Hepatocyte (in vitro differentiated cells): Measurements from ENCODE around the gene DIP2C. TPM values are rescaled to one million over a fixed set of nuclear protein-coding genes. Genes with fewer than 3 reads are reported as not detected.

Source experiments
- DNase-seq: peaks from one replicate; pipeline ENCODE4 v3.0.0-alpha.2; 2016; ENCODE audit warnings: low spot score
- H2AFZ ChIP-seq: fragments of 200-600 bp; sonication (generic); 2 replicates; pipeline ENCODE4 v1.6.0; 2016; ENCODE audit warnings: antibody characterized with exemption, mild to moderate bottlenecking
- H3K27ac ChIP-seq: fragments of 200-600 bp; sonication (generic); 2 replicates; pipeline ENCODE4 v1.5.1; 2016; ENCODE audit warnings: mild to moderate bottlenecking
- H3K27me3 ChIP-seq: fragments of 200-600 bp; sonication (generic); 2 replicates; pipeline ENCODE4 v1.6.1; 2016
- H3K36me3 ChIP-seq: fragments of 200-600 bp; sonication (generic); replicated peaks from 2 replicates; pipeline ENCODE4 v1.5.1; 2016; ENCODE audit warnings: low read depth; ENCODE audit not compliant: insufficient read depth
- H3K4me1 ChIP-seq: fragments of 200-600 bp; sonication (generic); 2 replicates; pipeline ENCODE4 v1.5.1; 2016; ENCODE audit warnings: mild to moderate bottlenecking, moderate library complexity; ENCODE audit not compliant: insufficient read depth
- H3K4me2 ChIP-seq: fragments of 200-600 bp; sonication (generic); 2 replicates; pipeline ENCODE4 v1.6.0; 2016
- H3K4me3 ChIP-seq: fragments of 200-600 bp; sonication (generic); 2 replicates; pipeline ENCODE4 v1.5.1; 2016; ENCODE audit warnings: mild to moderate bottlenecking
- H3K79me2 ChIP-seq: fragments of 200-600 bp; sonication (generic); 2 replicates; pipeline ENCODE4 v1.6.0; 2017; ENCODE audit warnings: mild to moderate bottlenecking
- H3K9me2 ChIP-seq: fragments of 200-600 bp; sonication (generic); replicated peaks from 2 replicates; pipeline ENCODE4 v1.6.0; 2017; ENCODE audit warnings: mild to moderate bottlenecking; ENCODE audit not compliant: insufficient read depth
- H3K9me3 ChIP-seq: fragments of 200-600 bp; sonication (generic); 2 replicates; pipeline ENCODE4 v1.5.1; 2016; ENCODE audit warnings: low read depth, mild to moderate bottlenecking
- H4K20me1 ChIP-seq: fragments of 200-600 bp; sonication (generic); 2 replicates; pipeline ENCODE4 v1.6.0; 2016; ENCODE audit warnings: mild to moderate bottlenecking; ENCODE audit not compliant: insufficient read depth, poor library complexity, severe bottlenecking
- EZH2 ChIP-seq: fragments of 200-600 bp; sonication (generic); IDR thresholded peaks from 2 replicates; pipeline ENCODE4 v1.6.1; 2016; ENCODE audit warnings: antibody characterized with exemption, mild to moderate bottlenecking, borderline replicate concordance
- EZH2phosphoT487 ChIP-seq: fragments of 200-600 bp; sonication (generic); IDR thresholded peaks from one replicate; pipeline ENCODE4 v1.6.1; 2018; ENCODE audit warnings: antibody characterized with exemption, mild to moderate bottlenecking, low read depth, moderate library complexity; ENCODE audit not compliant: unreplicated experiment, severe bottlenecking
- whole genome bisulfite sequencing: methylation state at CpG from one replicate; pipeline ENCODE4 v1.1.6; 2016; ENCODE audit warnings: low lambda C conversion rate; ENCODE audit errors: missing lambda C conversion rate; 5-methylcytosine and 5-hydroxymethylcytosine counted together
- polyA plus RNA-seq: library from polyadenylated mRNA; unstranded; fragments of >200 nt; fragmentation: Nextera tagmentation; extraction: Ambion mirVana; gene quantifications from 2 replicates; pipeline ENCODE4 v1.2.1, GENCODE V29; 2016
- total RNA-seq: library from RNA; depleted of rRNA; stranded (reverse); fragments of >200 nt; gene quantifications from 2 replicates; pipeline ENCODE4 v1.2.3, GENCODE V29; 2014
- TF ChIP-seq, protein P1 (sequence below): fragments of 200-600 bp; sonication (generic); IDR thresholded peaks from 2 replicates; pipeline ENCODE4 v1.5.1; 2016; ENCODE audit warnings: antibody characterized with exemption, mild to moderate bottlenecking; ENCODE audit not compliant: poor library complexity

The DIP2C gene
- total and polyA plus RNA-seq, 2 experiments from 2014 or later: 11.1 to 12.8 TPM

GRCh38 chr10:278707-279106, 410.8 kb downstream of the DIP2C start:
- TF ChIP-seq, protein P1, sequence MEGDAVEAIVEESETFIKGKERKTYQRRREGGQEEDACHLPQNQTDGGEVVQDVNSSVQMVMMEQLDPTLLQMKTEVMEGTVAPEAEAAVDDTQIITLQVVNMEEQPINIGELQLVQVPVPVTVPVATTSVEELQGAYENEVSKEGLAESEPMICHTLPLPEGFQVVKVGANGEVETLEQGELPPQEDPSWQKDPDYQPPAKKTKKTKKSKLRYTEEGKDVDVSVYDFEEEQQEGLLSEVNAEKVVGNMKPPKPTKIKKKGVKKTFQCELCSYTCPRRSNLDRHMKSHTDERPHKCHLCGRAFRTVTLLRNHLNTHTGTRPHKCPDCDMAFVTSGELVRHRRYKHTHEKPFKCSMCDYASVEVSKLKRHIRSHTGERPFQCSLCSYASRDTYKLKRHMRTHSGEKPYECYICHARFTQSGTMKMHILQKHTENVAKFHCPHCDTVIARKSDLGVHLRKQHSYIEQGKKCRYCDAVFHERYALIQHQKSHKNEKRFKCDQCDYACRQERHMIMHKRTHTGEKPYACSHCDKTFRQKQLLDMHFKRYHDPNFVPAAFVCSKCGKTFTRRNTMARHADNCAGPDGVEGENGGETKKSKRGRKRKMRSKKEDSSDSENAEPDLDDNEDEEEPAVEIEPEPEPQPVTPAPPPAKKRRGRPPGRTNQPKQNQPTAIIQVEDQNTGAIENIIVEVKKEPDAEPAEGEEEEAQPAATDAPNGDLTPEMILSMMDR: no peak
- TF ChIP-seq EZH2phosphoT487: no peak
- TF ChIP-seq EZH2: no peak
- no peak overlapping the region for H2AFZ ChIP-seq
- H3K9me3 ChIP-seq: no peaks in the 10 kb centered on the region
- no peak overlapping the region for H3K27ac ChIP-seq
- no peak overlapping the region for H3K4me2 ChIP-seq
- 91% methylated on average over 5 of the region's 5 CpGs for WGBS
- H3K36me3 ChIP-seq: no peaks in the 10 kb centered on the region
- no peaks in the 10 kb centered on the region for H4K20me1 ChIP-seq
- H3K4me3 ChIP-seq: no peak overlapping the region
- no peak for DNase-seq
- no peaks in the 10 kb centered on the region for H3K79me2 ChIP-seq
- no peaks in the 10 kb centered on the region for H3K27me3 ChIP-seq
- H3K9me2 ChIP-seq: no peaks in the 10 kb centered on the region
- H3K4me1 ChIP-seq: no peaks in the 10 kb centered on the region

DNA sequence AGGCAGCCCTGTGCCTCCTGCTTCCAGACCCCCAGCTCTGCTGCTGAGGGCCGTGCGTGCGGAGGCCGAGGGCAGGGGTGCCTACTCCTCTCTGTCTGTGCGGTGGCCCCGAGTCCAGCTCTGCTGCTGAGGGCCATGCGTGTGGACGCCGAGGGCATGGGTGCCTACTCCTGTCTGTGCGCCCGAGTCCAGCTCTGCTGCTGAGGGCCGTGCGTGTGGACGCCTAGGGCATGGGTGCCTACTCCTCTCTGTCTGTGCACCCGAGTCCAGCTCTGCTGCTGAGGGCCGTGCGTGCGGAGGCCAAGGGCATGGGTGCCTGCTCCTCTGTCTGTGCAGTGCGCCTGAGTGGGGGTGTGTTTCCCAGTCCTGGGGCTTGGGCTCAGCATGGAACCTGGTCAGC, 411.5 kb downstream of the DIP2C start:
- DNase-seq: no peak
- H3K36me3 ChIP-seq: no peaks in the 10 kb centered on the region
- no peaks in the 10 kb centered on the region for H4K20me1 ChIP-seq
- WGBS: 96% methylated on average over 19 of the region's 19 CpGs
- no peaks in the 10 kb centered on the region for H3K9me2 ChIP-seq
- no peaks in the 10 kb centered on the region for H3K27me3 ChIP-seq
- H3K27ac ChIP-seq: no peak overlapping the region
- H3K4me3 ChIP-seq: no peak overlapping the region
- no peak overlapping the region for H2AFZ ChIP-seq
- H3K79me2 ChIP-seq: no peaks in the 10 kb centered on the region
- H3K9me3 ChIP-seq: no peaks in the 10 kb centered on the region
- H3K4me1 ChIP-seq: no peaks in the 10 kb centered on the region
- TF ChIP-seq, protein P1: no peak
- TF ChIP-seq EZH2phosphoT487 (no peak), EZH2 (no peak)
- H3K4me2 ChIP-seq: no peak overlapping the region

DNA sequence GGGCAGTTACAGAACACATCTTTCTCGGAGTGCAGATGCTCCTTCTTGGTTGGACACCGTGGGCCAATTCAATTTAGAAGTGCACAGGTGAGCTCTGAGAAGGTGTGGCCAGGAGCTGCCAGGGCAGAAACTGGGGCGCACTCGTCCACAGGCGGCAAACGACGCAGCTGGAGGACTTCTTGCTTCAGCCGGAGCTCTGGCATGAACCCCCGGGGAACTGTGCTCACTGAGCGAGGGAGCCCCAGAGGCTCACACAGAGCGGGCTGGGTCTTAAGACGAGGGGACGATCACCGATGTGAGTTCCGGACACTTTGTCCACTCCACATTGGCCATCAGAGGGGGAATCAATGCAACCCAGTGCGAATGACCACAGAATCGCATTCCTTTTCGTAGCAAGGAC, 413.8 kb downstream of the DIP2C start:
- H3K4me2 ChIP-seq: no peak overlapping the region
- H3K4me3 ChIP-seq: no peak overlapping the region
- H3K27ac ChIP-seq: no peak overlapping the region
- H3K9me2 ChIP-seq: no peaks in the 10 kb centered on the region
- no peak for TF ChIP-seq EZH2phosphoT487
- no peak for TF ChIP-seq EZH2
- TF ChIP-seq, protein P1: no peak
- H3K9me3 ChIP-seq: no peaks in the 10 kb centered on the region
- no peak overlapping the region for H2AFZ ChIP-seq
- no peaks in the 10 kb centered on the region for H3K79me2 ChIP-seq
- H3K4me1 ChIP-seq: no peaks in the 10 kb centered on the region
- DNase-seq: no peak
- H3K36me3 ChIP-seq: no peaks in the 10 kb centered on the region
- WGBS: 96% methylated on average over 18 of the region's 18 CpGs
- no peaks in the 10 kb centered on the region for H4K20me1 ChIP-seq
- H3K27me3 ChIP-seq: no peaks in the 10 kb centered on the region

DNA sequence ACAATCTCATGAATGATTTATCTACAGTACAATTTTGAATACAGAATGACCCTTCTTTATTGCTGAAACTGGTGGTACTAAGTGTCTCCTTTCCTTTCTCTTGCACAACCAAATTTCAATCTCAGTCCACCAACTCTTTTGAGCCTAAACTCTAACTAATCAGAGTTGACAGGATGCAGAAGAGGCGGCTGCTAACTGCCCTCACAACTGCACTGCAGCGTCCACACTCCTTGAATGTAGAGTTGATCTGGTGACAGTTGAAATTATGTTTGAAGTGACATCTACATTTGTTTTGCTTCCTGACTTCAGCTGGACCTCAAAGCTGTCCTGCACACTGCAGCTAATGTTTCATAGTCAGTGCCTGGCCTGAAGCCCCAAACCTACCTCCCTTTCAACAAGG, 414.6 kb downstream of the DIP2C start:
- 74% methylated on average over 2 of the region's 2 CpGs for WGBS
- H3K27ac ChIP-seq: no peak overlapping the region
- no peak overlapping the region for H3K4me3 ChIP-seq
- no peaks in the 10 kb centered on the region for H3K9me3 ChIP-seq
- H3K9me2 ChIP-seq: no peaks in the 10 kb centered on the region
- H3K27me3 ChIP-seq: no peaks in the 10 kb centered on the region
- H3K36me3 ChIP-seq: no peaks in the 10 kb centered on the region
- H4K20me1 ChIP-seq: no peaks in the 10 kb centered on the region
- H3K4me1 ChIP-seq: no peaks in the 10 kb centered on the region
- H3K4me2 ChIP-seq: no peak overlapping the region
- H2AFZ ChIP-seq: no peak overlapping the region
- DNase-seq: no peak
- H3K79me2 ChIP-seq: no peaks in the 10 kb centered on the region
- TF ChIP-seq EZH2 (no peak), EZH2phosphoT487 (no peak)
- TF ChIP-seq, protein P1: no peak
